GM11168 (cell line): ENCODE data around the gene NOL3.

Source experiments
- in situ Hi-C: fragments of 300-500 bp; cut with MboI; formaldehyde crosslinking; loops from one replicate; pipeline ENCODE4 v1.12.0; 2022; ENCODE audit warnings: low sequenced_read_pairs; ENCODE audit not compliant: unreplicated experiment

The NOL3 gene

DNA sequence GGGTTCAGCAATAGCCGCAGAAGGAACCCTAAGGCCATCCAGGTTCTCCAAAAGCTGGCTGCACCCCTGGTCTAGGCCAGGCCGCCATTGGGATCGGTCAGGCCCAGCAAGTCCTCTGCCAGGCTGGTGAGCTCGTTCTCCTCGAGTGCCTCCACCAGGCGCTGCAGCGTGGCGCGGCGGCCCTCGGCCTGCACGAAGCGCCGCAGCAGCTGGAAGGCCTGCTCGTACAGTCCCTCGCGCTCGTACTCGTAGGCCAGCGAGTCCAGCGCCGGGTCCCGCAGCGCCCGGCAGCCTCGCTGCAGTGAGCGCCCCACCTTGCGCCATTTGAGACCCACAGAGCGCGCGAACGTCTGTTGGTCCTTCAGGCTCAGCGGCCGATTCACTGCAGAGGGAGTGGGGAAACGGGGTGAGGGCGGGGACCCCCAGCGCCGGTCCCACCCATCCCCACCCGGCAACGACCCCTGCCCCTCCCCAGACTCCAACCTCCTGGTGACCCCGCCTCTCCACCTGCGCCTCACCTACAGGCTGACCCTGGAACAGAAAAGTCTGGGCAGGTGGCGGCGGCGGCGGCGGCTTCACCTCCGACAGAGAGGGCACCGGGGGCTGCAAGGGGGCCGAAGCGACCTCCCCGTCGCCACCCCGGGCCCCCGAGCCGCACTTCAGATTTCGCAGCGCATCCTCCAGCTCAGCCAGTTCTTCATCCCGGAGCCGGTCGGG is 15.6 kb upstream of the NOL3 start:
- in situ Hi-C loops = loop anchor here (5.0 to 10.0 kb wide), 2 partner anchors 142 to 180 kb away; no protein-coding TSS in a partner anchor

DNA sequence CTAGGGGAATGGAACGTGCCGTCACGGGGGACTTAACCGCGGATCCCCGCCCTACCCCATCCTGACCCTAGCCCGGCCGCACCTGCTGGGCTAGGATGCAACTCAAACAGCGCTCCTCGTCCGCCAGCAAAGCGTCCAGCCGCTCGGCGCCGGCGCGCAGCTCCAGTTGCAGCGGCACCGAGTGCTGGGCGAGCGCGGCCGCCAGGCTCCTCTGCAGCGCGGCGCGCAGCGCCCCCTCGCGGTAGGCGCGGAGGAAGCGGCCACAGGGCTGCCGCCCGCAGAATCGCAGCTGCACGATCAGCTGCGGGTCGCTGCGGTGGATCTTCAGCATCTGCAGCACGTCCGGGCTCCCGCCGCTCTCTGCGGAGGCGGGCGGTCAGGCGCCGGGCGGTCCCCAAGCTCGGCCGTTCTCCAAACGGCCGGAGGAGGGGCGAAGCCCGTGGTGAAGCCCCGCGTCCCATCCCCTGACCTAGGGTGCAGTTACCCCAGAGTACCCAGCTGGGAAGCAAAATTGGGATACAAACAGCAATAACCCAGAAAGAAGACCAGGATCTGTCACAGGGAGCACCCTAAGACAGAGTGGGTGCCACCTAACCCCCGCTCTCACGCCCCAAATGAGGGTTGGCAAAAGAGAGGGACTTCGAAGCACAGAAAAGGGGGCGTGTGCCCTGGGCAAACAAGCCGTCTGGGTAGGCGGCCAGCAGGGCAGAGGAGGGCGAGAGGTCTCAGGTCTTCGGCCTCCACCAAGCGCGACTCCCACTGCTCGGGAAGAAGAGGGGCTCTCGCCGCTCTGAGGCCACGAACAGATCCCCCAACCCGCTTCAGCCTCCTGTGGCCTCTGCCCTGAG is 14.8 kb upstream of the NOL3 start:
- in situ Hi-C loops = loop anchor here (5.0 to 10.0 kb wide), 2 partner anchors 143 to 181 kb away; no protein-coding TSS in a partner anchor

DNA sequence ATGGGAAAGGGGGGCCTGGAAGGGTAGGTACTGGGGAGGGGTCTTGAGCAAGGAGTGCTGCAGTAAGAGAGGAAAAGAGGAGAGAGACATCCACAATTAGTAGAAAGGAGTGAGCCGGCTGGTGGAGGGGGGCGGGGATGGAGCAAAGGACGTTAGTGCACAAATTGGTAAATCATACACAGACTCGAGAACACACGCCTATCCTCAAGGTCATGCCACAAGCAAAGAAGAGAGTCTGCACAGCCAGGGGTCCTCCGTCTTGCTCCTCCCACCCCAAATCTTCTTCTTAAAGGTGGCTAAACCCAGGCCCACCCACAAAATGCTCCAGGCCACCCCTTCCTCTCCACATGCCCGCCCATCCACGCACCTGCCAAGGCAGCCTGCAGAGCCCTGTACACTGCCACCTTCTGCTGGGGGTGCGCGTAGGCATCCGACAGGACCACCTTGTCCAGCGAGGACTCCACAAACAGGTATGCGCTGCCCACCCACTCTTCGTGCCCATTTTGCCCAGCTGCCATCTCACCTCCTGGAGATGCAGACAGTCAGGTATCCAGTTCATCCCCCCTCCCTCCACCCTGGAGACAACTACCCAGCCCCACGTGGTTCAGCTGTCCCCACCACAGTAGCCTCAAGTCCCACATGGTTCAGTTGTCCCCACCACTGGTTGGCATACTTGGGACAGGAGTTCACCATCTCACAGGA is 14.0 kb upstream of the NOL3 start:
- in situ Hi-C loops = loop anchor here (5.0 to 10.0 kb wide), 2 partner anchors 144 to 181 kb away; no protein-coding TSS in a partner anchor

DNA sequence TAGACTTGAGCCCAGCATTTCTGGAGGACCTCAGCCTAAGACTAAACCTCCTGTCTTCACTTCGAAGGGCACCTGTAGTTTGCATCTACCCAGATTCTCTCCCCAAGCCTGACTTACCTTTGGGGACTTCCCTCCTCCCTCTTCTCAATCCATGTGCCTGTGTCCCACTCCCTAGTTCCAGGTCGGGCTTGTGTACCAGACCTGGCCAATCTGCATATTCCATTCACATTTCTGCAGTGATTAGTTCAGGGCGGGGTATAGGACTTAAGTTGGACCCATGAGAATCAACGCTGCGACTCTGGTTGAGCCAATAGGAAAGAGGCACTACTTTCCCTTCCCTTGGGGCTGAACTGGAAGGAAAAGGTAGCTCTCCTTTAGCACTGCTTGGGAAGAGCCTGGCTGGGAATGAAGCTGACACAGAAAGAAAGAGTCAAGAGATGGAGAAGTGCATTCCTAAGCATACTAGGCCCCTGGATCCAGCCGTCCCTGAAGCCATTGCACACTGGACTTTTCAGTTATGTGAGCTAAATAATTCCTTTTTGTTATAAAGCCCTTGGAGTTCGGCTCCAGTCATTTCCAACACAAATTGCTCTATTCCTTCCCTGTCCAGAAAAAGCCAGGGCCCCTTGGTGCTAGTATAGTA is 13.1 kb upstream of the NOL3 start:
- in situ Hi-C loops = loop anchor here (5.0 to 10.0 kb wide), 2 partner anchors 145 to 182 kb away; no protein-coding TSS in a partner anchor

DNA sequence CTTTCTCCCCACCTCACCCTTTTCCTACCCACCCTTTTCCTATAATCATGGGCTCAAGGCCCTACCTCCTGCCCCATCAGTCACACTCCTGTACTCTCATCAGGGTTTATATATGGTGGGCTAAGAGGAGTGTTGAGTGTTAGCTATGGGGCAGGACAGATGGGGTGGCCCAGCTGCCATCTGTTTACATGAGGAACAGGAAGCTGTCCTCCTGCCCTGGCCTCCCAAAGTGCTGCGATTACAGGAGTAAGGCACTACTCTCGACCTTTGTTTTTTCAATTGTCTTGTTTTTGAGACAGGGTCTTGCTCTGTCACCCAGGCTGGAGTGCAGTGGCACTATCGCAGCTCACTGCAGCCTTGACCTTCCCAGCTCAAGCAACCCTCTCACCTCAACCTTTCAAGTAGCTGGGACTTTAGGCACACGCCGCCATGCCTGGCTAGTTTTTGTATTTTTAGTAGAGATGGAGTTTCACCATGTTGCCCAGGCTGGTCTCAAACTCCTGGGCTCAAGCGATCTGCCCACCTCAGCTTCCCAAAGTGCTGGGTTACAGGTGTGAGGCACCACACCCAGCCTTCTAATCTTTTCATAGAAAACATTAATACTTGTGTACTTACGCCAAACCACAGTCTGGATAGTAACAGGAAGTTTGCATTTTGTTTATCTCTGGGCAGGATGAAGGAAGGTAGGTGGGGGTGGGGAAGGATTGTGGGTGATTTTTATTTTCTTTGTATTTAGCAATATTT is 12.3 kb upstream of the NOL3 start:
- in situ Hi-C loops = loop anchor here (5.0 to 10.0 kb wide), 2 partner anchors 146 to 183 kb away; no protein-coding TSS in a partner anchor

DNA sequence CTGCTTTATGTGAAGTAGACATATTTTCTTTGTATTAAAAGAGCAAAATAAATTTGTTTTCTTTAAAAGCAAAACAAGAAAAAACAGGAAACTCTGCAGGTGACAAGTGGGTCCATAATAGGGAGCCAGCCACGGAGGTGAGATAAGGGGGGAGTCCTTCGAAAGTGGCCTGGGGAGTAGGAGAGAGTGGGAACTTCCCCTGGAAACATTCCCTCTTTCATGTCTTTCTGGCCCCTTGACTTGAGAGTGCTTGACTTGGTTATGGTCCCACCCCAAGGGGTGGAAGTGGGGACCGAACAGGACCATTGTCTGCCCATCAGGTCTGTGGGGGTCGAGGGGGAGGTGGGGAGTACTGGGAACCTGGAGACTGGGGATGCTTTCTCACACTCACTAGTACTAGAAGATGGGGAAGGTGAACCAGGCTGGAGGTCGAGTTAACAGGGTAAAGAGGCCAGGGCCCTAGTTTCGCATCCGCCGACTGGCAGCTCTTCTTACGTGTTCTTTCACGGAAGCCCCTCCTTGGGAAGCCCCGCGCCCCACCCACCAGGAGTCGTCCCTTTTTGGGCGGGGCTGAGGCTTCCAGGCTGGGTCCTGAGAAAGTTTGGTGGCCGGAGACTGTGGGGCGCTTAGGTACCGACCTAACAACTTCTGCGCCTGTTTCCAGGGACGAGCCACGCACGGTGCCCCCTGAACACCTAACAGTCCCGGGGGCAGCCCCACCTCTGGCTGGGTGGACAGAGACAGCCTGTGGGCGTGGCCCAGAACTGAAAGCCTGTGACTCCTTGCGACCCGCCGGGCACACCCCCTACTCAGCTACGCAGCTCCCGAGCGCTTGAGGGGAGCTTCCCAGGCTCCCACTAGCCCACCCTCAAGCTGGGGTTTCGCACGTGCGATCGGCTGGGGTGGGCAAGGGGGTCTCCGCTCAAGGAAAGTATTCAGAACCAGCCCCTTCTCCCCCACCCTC is 11.4 kb upstream of the NOL3 start:
- in situ Hi-C loops = loop anchor here (5.0 to 10.0 kb wide), 2 partner anchors 147 to 184 kb away; no protein-coding TSS in a partner anchor

DNA sequence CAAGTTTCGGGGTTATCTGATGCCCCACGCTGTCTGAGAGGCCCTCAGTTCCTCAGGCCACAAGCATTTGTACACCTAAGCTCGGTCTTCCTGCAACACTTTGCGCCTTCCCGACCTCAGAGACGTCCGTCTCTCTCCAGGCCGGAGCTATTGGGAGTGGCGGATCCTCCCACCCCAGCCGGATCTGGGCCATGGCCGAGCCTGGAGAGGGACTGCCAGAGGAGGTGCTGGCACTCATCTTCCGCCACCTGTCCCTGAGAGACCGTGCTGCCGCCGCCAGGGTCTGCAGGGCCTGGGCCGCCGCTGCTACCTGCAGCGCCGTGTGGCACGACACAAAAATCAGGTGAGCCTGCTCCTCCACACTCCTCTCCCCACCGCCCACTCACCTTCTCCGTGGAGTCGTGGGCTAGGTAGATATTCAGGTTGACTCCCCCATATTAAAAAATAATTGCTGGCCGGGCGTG is 8.7 kb upstream of the NOL3 start:
- in situ Hi-C loops = no loop called here

DNA sequence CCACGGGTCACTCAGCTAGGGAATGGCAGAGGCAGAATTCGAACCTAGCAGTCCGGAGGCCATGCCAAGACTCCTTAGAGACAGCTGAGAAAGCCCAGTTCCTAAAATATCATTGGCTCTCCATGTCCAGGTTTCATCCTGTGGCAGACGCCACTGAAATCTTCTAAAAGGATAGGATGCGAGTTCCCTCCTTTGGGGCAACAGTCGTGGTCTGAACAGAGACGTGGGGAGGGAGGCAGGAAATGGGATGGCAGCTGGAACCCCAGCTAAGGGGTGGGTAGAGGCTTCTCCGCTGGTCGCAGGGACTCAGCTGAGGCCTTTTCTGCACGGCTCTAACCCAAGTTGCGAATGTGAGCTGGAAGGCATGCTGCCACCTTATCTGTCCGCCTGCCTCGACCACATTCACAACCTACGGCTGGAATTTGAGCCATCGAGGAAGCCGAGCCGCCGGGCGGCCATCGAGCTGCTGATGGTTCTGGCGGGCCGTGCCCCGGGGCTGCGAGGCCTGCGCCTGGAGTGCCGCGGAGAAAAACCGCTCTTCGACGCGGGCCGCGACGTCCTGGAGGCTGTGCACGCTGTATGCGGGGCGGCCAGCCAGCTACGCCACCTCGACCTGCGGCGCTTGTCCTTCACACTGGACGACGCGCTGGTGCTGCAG is 7.7 kb upstream of the NOL3 start:
- in situ Hi-C loops = no loop called here

DNA sequence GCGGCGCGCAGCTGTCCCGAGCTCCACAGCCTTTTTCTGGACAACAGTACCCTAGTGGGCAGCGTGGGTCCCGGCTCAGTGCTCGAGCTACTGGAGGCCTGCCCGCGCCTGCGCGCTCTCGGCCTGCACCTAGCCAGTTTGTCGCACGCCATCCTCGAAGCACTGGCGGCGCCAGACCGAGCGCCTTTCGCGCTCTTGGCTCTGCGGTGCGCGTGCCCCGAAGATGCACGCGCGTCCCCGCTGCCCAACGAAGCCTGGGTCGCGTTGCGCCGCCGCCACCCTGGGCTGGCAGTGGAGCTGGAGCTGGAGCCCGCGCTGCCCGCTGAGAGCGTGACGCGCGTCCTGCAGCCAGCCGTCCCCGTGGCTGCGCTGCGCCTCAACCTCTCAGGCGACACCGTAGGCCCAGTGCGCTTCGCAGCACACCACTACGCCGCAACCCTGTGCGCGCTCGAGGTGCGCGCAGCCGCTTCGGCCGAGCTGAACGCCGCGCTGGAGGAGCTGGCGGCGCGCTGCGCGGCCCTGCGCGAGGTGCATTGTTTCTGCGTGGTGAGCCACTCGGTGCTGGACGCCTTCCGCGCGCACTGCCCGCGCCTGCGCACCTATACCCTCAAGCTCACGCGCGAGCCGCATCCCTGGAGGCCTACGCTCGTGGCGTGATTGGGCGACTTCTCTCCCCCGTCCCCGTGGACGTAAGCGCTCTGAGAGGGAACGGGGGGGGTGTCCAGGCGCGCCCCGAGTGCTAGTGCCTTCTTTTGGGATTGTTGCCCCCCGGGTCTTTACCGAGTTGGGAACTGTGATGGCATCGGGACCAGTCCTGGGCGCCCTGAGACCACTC is 7.0 kb upstream of the NOL3 start:
- in situ Hi-C loops = no loop called here

DNA sequence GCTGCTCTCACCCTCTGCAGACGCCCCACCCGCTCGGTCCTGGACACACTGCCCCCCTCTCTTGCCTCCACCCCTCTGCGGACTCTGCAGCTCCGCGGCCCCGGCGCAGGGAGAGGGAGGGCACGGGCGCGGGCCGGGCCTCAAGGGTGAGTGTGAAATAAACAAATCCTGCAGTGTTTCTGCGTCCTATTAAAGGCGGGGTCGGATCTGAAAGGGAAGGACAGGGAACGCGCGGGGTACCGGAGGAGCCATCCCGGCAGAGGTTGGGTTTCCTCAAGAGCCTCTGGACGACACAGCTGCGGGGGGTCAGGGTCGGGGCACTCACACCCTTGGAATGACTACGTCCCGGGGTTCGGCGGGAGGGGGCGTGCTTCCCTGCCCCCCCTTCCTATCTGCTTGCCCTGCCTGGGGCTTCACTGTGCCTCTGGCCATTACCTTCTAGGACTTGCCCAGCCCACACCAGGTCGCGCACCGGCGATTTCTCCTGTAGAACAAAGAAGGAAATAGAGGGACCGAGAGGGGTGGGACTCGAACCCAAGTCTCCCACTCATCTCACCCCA is 6.3 kb upstream of the NOL3 start:
- in situ Hi-C loops = no loop called here

DNA sequence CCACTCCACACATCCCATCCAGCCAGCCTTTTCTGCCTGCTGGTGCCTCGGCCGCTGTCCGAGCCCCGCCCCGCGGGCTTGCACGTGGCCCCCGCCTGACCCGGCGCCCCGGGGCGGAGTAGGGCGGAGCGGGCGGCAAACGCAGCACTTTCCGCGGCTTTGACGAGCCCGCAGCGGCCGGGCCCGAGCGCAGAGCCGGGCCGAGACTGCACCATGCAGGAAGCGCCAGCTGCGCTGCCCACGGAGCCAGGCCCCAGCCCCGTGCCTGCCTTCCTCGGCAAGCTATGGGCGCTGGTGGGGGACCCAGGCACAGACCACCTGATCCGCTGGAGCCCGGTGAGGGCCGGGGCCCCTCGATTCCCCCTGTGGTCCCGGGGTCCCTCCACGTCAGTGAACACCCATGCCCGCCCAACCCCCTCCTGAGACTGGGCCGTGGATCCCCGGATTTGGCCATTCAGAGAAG is 5.7 kb upstream of the NOL3 start, which contains the start of gene HSF4:
HSF4 (plus strand) TSS at position 147 of the 463 bp plus-strand sequence; CDS start at position 214, 67 bp downstream.
- in situ Hi-C loops = no loop called here

DNA sequence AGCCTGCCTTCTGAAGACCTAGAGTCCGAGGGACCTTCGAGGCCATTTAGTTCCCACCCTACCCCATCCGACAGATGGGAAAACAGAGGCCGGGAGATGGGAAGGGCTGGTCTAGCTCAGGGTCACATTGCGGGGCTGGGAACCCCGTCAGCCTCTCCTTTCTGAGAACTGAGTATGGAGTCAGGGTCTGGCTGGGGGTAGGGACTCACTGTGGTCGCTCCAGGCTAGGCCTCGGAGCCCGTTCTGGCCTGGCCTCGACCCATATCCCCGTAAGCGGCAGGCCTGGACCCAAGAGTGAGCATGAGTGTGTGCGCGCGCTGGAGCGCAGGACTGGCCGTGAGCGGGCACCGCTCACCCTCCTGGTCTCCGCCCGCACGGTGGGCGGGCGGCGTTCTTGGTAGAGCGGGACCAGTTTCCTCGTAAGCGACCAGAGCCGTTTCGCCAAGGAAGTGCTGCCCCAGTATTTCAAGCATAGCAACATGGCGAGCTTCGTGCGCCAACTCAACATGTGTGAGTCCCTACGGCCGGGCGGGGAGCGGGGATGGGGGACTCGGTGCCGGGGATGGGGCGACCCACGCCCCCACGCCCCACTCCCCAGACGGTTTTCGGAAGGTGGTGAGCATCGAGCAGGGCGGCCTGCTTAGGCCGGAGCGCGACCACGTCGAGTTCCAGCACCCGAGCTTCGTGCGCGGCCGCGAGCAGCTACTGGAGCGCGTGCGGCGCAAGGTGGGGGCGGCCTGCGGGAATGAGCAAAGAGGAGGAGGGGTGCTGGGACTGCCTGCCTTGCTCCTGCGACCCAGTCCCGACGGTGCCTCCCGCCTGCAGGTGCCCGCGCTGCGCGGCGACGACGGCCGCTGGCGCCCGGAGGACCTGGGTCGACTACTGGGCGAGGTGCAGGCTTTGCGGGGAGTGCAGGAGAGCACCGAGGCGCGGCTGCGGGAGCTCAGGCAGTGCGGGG is 4.9 kb upstream of the NOL3 start:
- in situ Hi-C loops = no loop called here

DNA sequence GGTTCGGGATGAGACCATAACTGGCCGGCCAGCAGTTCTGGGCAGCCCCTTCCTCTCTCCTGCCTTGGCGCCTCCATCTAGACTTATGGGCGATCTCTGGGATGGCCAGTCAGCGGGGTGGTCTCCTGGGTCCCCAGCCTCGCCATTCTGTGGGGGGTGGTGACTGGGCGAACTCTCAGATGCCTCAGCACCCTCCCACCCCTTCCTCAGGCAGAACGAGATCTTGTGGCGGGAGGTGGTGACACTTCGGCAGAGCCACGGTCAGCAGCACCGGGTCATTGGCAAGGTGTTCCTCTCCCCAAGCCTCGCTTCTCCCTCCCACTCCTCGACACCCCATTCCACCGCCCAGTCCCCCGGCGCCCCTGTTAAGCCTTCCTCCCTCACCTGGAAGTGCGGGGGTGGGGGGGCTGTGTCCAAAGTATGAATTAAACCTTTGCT is 4.2 kb upstream of the NOL3 start:
- in situ Hi-C loops = no loop called here

DNA sequence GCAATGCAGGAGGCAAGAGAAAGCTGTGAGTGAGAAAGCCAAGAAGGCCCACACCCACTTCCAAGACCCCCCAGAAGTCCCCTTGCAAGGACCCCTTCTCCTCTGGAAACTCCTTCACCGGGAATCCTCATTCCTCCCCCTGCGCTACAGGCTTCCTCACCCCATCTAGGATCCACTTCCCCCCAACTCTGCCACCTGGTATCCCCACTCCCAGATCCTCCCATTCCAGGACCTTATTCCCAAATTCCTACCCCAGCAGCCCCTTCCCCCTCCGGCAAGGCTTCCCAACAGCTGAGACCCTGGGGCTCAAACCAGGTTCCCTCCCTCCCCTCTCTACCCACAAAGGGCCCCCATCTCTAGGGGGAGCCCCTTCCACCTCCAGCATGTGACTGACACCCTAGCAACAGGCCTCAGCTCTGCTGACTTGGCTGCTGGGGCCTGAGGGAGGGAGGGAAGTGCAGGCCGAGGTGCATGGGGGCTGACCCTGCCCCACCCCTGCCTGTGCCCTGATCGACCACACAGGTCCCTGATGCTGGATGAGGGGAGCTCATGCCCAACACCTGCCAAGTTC is 3.7 kb upstream of the NOL3 start:
- in situ Hi-C loops = no loop called here

DNA sequence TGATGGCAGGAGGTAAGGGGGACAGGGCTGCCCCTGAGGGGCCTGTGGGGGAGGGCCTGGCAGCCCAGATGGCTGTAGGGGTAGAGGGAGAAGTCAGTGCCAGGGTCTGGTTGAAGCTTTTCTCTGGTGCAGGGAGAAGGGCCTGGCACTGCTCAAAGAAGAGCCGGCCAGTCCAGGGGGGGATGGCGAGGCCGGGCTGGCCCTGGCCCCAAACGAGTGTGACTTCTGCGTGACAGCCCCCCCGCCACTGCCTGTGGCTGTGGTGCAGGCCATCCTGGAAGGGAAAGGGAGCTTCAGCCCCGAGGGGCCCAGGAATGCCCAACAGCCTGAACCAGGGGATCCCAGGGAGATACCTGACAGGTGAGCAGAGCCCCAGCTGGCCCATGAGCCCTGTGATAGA is 2.8 kb upstream of the NOL3 start:
- in situ Hi-C loops = no loop called here
